ENCODE results near the gene ZNF559.

The ZNF559 gene

DNA sequence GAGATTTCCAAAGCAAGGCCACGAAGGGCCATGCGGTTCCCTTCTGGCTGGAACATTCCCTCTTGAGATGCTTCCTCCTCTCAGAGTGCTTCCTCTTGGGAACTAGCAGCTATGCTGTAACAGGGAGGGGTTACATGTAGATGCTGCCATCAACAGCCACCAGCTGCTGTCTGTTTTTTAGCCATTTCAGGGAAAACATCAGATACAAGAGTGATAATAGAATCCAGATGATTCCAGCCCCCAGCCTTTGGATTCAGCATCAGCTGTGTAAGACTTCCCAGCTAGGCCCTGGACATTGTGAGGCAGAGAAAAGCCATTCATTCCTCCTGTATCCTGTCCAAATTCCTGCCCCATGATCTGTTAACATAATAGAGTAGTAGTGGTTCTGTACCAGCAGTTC, 30.7 kb downstream of the ZNF559 start:
- no peak overlapping the region for H3K4me3 ChIP-seq (ENCODE audit: low read depth, low read length)
- TF ChIP-seq, protein P1, sequence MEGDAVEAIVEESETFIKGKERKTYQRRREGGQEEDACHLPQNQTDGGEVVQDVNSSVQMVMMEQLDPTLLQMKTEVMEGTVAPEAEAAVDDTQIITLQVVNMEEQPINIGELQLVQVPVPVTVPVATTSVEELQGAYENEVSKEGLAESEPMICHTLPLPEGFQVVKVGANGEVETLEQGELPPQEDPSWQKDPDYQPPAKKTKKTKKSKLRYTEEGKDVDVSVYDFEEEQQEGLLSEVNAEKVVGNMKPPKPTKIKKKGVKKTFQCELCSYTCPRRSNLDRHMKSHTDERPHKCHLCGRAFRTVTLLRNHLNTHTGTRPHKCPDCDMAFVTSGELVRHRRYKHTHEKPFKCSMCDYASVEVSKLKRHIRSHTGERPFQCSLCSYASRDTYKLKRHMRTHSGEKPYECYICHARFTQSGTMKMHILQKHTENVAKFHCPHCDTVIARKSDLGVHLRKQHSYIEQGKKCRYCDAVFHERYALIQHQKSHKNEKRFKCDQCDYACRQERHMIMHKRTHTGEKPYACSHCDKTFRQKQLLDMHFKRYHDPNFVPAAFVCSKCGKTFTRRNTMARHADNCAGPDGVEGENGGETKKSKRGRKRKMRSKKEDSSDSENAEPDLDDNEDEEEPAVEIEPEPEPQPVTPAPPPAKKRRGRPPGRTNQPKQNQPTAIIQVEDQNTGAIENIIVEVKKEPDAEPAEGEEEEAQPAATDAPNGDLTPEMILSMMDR (IDR thresholded peaks at IDR 0.05; ENCODE audit: borderline replicate concordance, insufficient read depth, low read depth, low read length) = no peak

DNA sequence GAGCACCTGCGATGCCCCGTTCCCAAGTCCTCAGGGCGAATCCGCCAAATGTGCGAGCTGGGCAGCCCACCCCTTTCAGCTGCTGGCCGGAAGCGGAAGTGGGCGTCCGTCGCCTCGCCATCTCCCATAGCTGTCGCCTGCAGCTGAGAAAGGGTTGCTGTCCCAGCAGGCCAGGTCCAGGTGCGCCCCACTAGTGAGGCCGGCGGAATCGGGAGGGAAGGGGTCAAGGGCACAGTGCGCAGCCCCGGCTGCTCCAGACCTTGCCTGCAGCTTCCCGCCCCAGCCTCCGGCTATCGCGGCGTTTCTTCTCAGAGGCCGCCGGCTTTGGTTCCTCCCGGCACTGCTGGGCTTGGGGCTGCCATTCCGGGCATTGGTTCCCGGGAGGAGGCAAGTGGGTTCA, 38.9 kb downstream of the ZNF559 start, which contains the start of gene ZNF177:
ZNF177 (plus strand) TSS at position 109 of the 400 bp plus-strand sequence. CDS start 15,299 bp downstream, outside the sequence.
- no peak within 1 kb of the TSS for H3K4me3 ChIP-seq (ENCODE audit: low read depth, low read length)
- TF ChIP-seq, protein P1 (IDR thresholded peaks at IDR 0.05; ENCODE audit: borderline replicate concordance, insufficient read depth, low read depth, low read length) = no peak

DNA sequence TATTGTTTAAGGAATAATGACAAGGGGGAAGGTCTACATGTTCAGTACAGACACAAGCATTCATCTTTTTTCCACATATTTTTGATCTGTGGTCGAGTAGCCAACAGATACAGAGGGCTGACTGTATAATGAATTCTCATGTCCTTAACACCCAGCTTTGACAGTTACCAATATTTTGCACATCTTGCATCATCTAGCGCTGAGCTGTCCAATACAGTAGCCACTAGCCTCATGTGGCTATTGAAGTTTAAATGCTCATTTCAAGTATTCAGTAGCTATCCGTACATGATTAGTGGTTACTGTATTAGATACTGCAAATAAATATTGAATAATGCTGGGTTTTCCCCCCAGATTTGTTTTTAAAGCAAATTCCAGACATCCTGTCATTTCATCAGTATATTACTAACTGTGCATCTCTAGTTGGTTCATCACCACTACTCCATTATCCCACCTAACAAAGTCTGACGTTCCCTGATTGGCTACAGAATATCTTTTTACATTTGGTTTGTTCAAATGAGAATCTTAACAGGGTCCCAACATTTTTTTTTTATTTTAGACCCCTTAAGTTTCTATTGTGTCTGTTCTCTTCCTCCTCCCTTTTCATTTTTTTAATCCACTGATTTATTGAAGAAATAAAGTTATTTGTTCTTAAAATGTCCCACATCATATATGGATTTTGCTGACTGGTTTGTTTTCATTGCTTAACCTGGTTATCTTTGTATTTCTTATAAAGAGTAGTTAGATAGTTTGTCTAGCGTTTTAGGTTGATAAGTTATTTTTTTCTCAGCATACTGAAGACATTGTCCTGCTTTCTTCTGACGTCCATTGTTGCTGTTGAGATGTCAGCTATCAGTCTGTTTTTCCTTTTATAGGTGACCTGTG, 47.0 kb downstream of the ZNF559 start:
- H3K4me3 ChIP-seq (ENCODE audit: low read depth, low read length) = no peak overlapping the region
- TF ChIP-seq, protein P1 (IDR thresholded peaks at IDR 0.05; ENCODE audit: borderline replicate concordance, insufficient read depth, low read depth, low read length) = no peak

DNA sequence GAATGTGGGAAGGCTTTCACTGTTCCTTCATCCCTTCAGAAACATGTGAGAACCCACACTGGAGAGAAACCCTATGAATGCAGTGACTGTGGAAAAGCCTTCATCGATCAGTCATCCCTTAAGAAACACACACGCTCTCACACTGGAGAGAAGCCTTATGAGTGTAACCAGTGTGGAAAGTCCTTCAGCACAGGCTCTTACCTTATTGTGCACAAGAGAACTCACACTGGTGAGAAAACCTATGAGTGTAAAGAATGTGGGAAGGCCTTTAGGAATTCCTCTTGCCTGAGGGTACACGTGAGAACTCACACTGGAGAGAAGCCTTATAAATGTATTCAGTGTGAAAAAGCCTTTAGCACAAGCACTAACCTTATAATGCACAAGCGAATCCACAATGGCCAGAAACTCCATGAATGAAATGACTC, 57.4 kb downstream of the ZNF559 start:
- TF ChIP-seq, protein P1 (IDR thresholded peaks at IDR 0.05; ENCODE audit: borderline replicate concordance, insufficient read depth, low read depth, low read length) = no peak
- no peak overlapping the region for H3K4me3 ChIP-seq (ENCODE audit: low read depth, low read length)
